IMR-90 (cell line): ENCODE measurements around the gene RPL23. TPM values are rescaled to one million over a fixed set of nuclear protein-coding genes. Genes with fewer than 3 reads are reported as not detected.

Experiments
- ATAC-seq: fragments of 200-7000 bp; cut with Tn5 transposase; 2 replicates; pipeline ENCODE4 v1.9.1; 2020; ENCODE audit warnings: low read depth, mild to moderate bottlenecking, moderate library complexity
- BruUV-seq: library from RNA; stranded (reverse); fragments of 400-500 nt; replicated peaks from 2 replicates; lab custom pipeline; 2021; lab: Mats Ljungman, UMichigan
- CTCF ChIA-PET: fragments of 300-600 bp; formaldehyde crosslinking; extraction: SDS; loops from one replicate; lab custom pipeline; 2021; ENCODE audit warnings: antibody characterized with exemption; lab: Yijun Ruan, JAX
- POLR2A ChIA-PET: fragments of 300-600 bp; sonication (Branson Sonifier 250); formaldehyde crosslinking; loops from one replicate; lab custom pipeline; 2022; ENCODE audit warnings: antibody characterized with exemption; ENCODE audit not compliant: unreplicated experiment; lab: Charles Lee
- DNase-seq: peaks from one replicate; pipeline ENCODE4 v3.0.0; 2013
- H2AFZ ChIP-seq: replicated peaks from 2 replicates; pipeline ENCODE3; 2013; ENCODE audit warnings: low read length, mild to moderate bottlenecking; ENCODE audit not compliant: poor library complexity
- H2AK5ac ChIP-seq: 2 replicates; pipeline ENCODE4 v1.6.1; 2013; ENCODE audit warnings: low read depth, low read length, inconsistent platforms
- H2AK9ac ChIP-seq: replicated peaks from 2 replicates; pipeline ENCODE3; 2013; ENCODE audit warnings: mild to moderate bottlenecking, low read depth, low read length, moderate library complexity; ENCODE audit not compliant: poor library complexity
- H2BK120ac ChIP-seq: 2 replicates; pipeline ENCODE4 v1.6.1; 2013; ENCODE audit warnings: low read depth, low read length, inconsistent platforms
- H2BK15ac ChIP-seq: 3 replicates; pipeline ENCODE4 v1.6.1; 2013; ENCODE audit warnings: low read depth, low read length, inconsistent platforms
- H2BK20ac ChIP-seq: 2 replicates; pipeline ENCODE4 v1.6.1; 2013; ENCODE audit warnings: low read depth, mild to moderate bottlenecking, inconsistent platforms, low read length, moderate library complexity
- H2BK5ac ChIP-seq: 2 replicates; pipeline ENCODE4 v1.6.1; 2013; ENCODE audit warnings: mild to moderate bottlenecking, low read depth, low read length, inconsistent platforms; ENCODE audit not compliant: poor library complexity, severe bottlenecking
- H3K14ac ChIP-seq: replicated peaks from 2 replicates; pipeline ENCODE4 v1.6.1; 2013; ENCODE audit warnings: low read depth, low read length, inconsistent platforms
- H3K18ac ChIP-seq: 2 replicates; pipeline ENCODE4 v1.6.1; 2013; ENCODE audit warnings: low read depth, low read length, control low read depth
- H3K23ac ChIP-seq: 2 replicates; pipeline ENCODE4 v1.6.1; 2013; ENCODE audit warnings: low read depth, low read length, inconsistent platforms
- H3K27ac ChIP-seq: 2 replicates; pipeline ENCODE4 v1.5.1; 2013; ENCODE audit warnings: mild to moderate bottlenecking, control low read depth, low read length; ENCODE audit not compliant: insufficient read depth
- H3K27me3 ChIP-seq: 2 replicates; pipeline ENCODE4 v1.6.1; 2013; ENCODE audit warnings: low read length; ENCODE audit not compliant: control insufficient read depth, insufficient read depth
- H3K36me3 ChIP-seq: 2 replicates; pipeline ENCODE4 v1.6.1; 2013; ENCODE audit warnings: low read length, mixed read lengths; ENCODE audit not compliant: control insufficient read depth, insufficient read depth
- H3K4ac ChIP-seq: 2 replicates; pipeline ENCODE4 v1.6.1; 2013; ENCODE audit warnings: low read depth, low read length, inconsistent platforms
- H3K4me1 ChIP-seq: 2 replicates; pipeline ENCODE4 v1.6.1; 2013; ENCODE audit warnings: low read length, mixed read lengths; ENCODE audit not compliant: control insufficient read depth, insufficient read depth
- H3K4me2 ChIP-seq: 2 replicates; pipeline ENCODE4 v1.6.1; 2013; ENCODE audit warnings: low read depth, mild to moderate bottlenecking, control low read depth, low read length, moderate library complexity
- H3K4me3 ChIP-seq: 2 replicates; pipeline ENCODE4 v1.5.1; 2013; ENCODE audit warnings: low read depth, mild to moderate bottlenecking, control low read depth, low read length, moderate library complexity; ENCODE audit not compliant: insufficient read depth
- H3K56ac ChIP-seq: 2 replicates; pipeline ENCODE4 v1.6.1; 2013; ENCODE audit warnings: low read length, inconsistent platforms; ENCODE audit not compliant: insufficient read depth; ENCODE audit errors: extremely low read depth
- H3K79me1 ChIP-seq, 2 experiments: 2 replicates each; pipeline ENCODE4 v1.6.1; 2013; ENCODE audit warnings: low read length in 2 of 2, inconsistent platforms in 1 of 2, low read depth in 1 of 2
- H3K9ac ChIP-seq: 2 replicates; pipeline ENCODE4 v1.6.1; 2013; ENCODE audit warnings: low read depth, low read length, control low read depth
- H3K9me1 ChIP-seq: 2 replicates; pipeline ENCODE4 v1.6.1; 2013; ENCODE audit warnings: low read length, inconsistent platforms; ENCODE audit not compliant: insufficient read depth
- H3K9me3 ChIP-seq: 2 replicates; pipeline ENCODE4 v1.6.1; 2013; ENCODE audit warnings: low read length; ENCODE audit not compliant: control insufficient read depth, insufficient read depth
- H4K20me1 ChIP-seq: 2 replicates; pipeline ENCODE4 v1.6.1; 2013; ENCODE audit warnings: low read length, inconsistent platforms; ENCODE audit not compliant: insufficient read depth
- H4K5ac ChIP-seq: 2 replicates; pipeline ENCODE4 v1.6.1; 2013; ENCODE audit warnings: mild to moderate bottlenecking, low read depth, low read length, control low read depth
- H4K8ac ChIP-seq, 2 experiments: 2 replicates each; pipeline ENCODE4 v1.6.1; 2013; ENCODE audit warnings: low read depth in 2 of 2, low read length in 2 of 2, control low read depth in 1 of 2, inconsistent platforms in 1 of 2
- H4K91ac ChIP-seq: 2 replicates; pipeline ENCODE4 v1.6.1; 2013; ENCODE audit warnings: low read depth, low read length, inconsistent platforms; ENCODE audit not compliant: insufficient read depth
- CEBPB ChIP-seq: IDR thresholded peaks from 2 replicates; pipeline ENCODE4 v1.6.1; 2012; ENCODE audit warnings: low read depth, low read length, improper control_type of control experiment
- MXI1 ChIP-seq: IDR thresholded peaks from 2 replicates; pipeline ENCODE4 v1.6.1; 2012; ENCODE audit warnings: low read depth, mild to moderate bottlenecking, low read length, moderate library complexity, borderline replicate concordance
- POLR2A ChIP-seq: IDR thresholded peaks from 2 replicates; pipeline ENCODE4 v1.6.1; 2012; ENCODE audit warnings: mild to moderate bottlenecking, low read depth, low read length
- RCOR1 ChIP-seq: IDR thresholded peaks from 2 replicates; pipeline ENCODE4 v1.6.1; 2012; ENCODE audit warnings: mild to moderate bottlenecking, low read length, improper control_type of control experiment; ENCODE audit not compliant: insufficient replicate concordance
- RFX5 ChIP-seq: IDR thresholded peaks from 2 replicates; pipeline ENCODE4 v1.8.0; 2012; ENCODE audit warnings: low read depth, mild to moderate bottlenecking, low read length, moderate library complexity
- SMC3 ChIP-seq: fragments of 150-350 bp; IDR thresholded peaks from 2 replicates; pipeline ENCODE4 v1.6.1; 2016; ENCODE audit warnings: low read depth, mild to moderate bottlenecking, antibody characterized with exemption, low read length, moderate library complexity
- WGBS, 2 experiments: methylation state at CpG; one replicate each; pipeline versions ENCODE4 v1.1.5 to v1.1.7; 2013; ENCODE audit warnings: missing lambda C conversion rate in 2 of 2; ENCODE audit not compliant: insufficient read length in 1 of 2; ENCODE audit errors: extremely low coverage in 2 of 2; 5-methylcytosine and 5-hydroxymethylcytosine counted together
- dilution Hi-C: fragments of 300-500 bp; cut with HindIII; formaldehyde crosslinking; loops from one replicate; pipeline ENCODE4 v1.14.3; 2018; ENCODE audit warnings: low sequenced_read_pairs; ENCODE audit not compliant: unreplicated experiment
- in situ Hi-C: fragments of 300-500 bp; cut with MboI; formaldehyde crosslinking; loops from 3 replicates; pipeline ENCODE4 v1.14.3; 2019; ENCODE audit warnings: low sequenced_read_pairs, inconsistent platforms, mixed read lengths
- intact Hi-C: fragments of 100-400 bp; cut with micrococcal nuclease; formaldehyde crosslinking; loops from 2 replicates; pipeline ENCODE4 v1.10.0; 2022
- polyA plus RNA-seq, 3 experiments: library from polyadenylated mRNA; depleted of rRNA; stranded (reverse); fragments of >200 nt; gene quantifications; 2 replicates each; pipeline ENCODE4 v1.2.3, GENCODE V29; 2012; ENCODE audit warnings: low replicate concordance in 1 of 3
- total RNA-seq: library from RNA; depleted of rRNA; stranded (reverse); fragments of >200 nt; gene quantifications from 2 replicates; pipeline ENCODE4 v1.2.3, GENCODE V29; 2012
- TF ChIP-seq, protein P1 (sequence below): fragments of 150-350 bp; IDR thresholded peaks from 2 replicates; pipeline ENCODE4 v1.6.1; 2016; ENCODE audit warnings: low read depth, mild to moderate bottlenecking, low read length, moderate library complexity, borderline replicate concordance

Gene RPL23
- total and polyA plus RNA-seq, 2 of the 4 experiments (the other 2 are of a cell fraction), result 1,170 to 2,308 TPM

DNA sequence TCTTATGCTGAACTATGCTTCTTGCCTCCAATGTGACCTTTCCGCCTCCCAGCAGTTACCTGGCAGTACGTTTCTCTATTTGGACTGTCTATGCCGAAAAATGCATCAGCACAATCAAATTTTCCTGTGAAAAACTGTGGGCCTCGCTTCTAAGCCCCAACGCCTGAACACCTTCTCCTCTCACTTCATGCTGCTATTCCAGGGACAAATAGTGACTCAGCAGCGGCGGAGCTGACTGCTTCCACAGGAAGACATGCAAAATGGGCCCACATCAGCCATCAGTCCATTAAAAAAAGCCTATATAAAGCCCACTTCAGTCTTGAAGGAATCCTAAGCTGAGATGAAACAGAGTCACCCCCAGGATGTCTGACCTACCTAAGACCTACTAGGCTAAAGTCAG is 43.7 kb downstream of the RPL23 start:
- Histone ChIP-seq H4K91ac (no peak overlapping the region), H3K4me1 (no peaks in the 10 kb centered on the region), H2BK5ac (no peak overlapping the region), H3K4me3 (no peak overlapping the region), H3K18ac (no peak overlapping the region), H2BK20ac (no peak overlapping the region), H3K23ac (no peak overlapping the region), H2BK15ac (no peak overlapping the region), H2BK120ac (no peak overlapping the region), H3K9me3 (no peaks in the 10 kb centered on the region), H2AFZ (no peak overlapping the region), H3K14ac (no peak overlapping the region), H2AK5ac (no peak overlapping the region), H3K27ac (no peak overlapping the region), H3K9ac (no peak overlapping the region), H3K36me3 (peaks cover 48% of the 10 kb centered on the region), H3K4me2 (no peak overlapping the region), H3K56ac (no peak overlapping the region), H3K79me1 (peaks cover 3 to 6% of the 10 kb centered on the region in 2 experiments; a peak in 3 of 4 replicates), H4K20me1 (no peaks in the 10 kb centered on the region), H4K5ac (no peak overlapping the region), H4K8ac (no peak overlapping the region), H2AK9ac (no peak overlapping the region), H3K9me1 (no peaks in the 10 kb centered on the region), H3K4ac (no peak overlapping the region), H3K27me3 (no peaks in the 10 kb centered on the region)
- ChIA-PET POLR2A (no interaction called here), CTCF (no interaction called here)
- in situ Hi-C loops, result no loop called here
- no peak for TF ChIP-seq SMC3
- TF ChIP-seq POLR2A, result no peak
- TF ChIP-seq RCOR1, result no peak
- no peak for TF ChIP-seq MXI1
- no peak for TF ChIP-seq RFX5
- no peak for TF ChIP-seq CEBPB
- TF ChIP-seq, protein P1, sequence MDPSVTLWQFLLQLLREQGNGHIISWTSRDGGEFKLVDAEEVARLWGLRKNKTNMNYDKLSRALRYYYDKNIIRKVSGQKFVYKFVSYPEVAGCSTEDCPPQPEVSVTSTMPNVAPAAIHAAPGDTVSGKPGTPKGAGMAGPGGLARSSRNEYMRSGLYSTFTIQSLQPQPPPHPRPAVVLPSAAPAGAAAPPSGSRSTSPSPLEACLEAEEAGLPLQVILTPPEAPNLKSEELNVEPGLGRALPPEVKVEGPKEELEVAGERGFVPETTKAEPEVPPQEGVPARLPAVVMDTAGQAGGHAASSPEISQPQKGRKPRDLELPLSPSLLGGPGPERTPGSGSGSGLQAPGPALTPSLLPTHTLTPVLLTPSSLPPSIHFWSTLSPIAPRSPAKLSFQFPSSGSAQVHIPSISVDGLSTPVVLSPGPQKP, result no peak
- dilution Hi-C loops, result no loop called here
- no peak for DNase-seq
- intact Hi-C loops, result no loop called here
- 98% methylated on average over 4 of the region's 7 CpGs; no CpG with 5 or more reads in 1 of the 2 experiments for WGBS, 2 experiments
- BruUV-seq, result no TSS peak
- ATAC-seq, result no peak
